Eye (tissue), 1 donor: ENCODE data around the gene ATE1.

Experiments
- DNase-seq: peaks from one replicate; pipeline ENCODE4 v3.0.0-alpha.2; 2015

ATE1 gene

GRCh38 chr10:121865554-121865953 is 62.3 kb downstream of the ATE1 start:
- peak; percentile 39 for DNase-seq

- DNase-seq, result no peak
Observed at GRCh38 chr10:121864653-121865052, 63.2 kb downstream of the ATE1 start.

DNA sequence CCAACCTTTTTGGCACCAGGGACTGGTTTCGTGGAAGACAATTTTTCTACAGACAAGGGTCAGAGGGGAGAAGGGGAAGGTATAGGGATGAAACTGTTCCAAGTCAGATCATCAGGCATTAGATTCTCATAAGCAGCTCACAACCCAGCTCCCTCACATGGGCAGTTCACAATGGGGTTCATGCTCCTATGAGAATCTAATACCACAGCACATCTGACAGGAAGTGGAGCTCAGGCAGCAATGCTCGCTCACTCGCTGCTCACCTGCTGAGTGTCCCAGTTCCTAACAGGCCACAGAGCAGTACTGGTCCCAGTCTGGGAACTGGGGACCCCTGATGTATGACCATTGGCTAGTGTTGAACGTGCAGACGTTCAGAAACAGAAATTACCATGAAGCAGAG is 63.7 kb downstream of the ATE1 start:
- no peak for DNase-seq

DNA sequence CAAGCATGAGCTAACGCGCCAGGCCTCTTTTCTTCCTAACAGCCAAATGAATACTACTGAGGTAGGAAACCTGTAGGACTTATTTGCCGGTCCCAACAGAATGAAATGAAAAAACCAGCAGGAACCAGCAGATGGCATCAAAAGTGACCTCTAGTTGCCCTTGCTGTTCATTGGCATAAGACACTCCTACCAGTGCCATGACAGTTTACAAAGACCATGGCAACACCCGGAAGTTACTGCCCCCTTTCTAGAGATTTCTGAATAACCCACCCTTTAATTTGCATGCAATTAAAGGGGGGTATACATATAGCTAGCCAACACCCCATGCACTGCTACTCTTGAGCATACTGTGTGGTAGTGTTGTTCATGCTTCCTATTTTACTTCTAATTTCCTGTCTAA is 65.2 kb downstream of the ATE1 start:
- DNase-seq, result no peak

- DNase-seq, result no peak
Observed at GRCh38 chr10:121862042-121862441, 65.8 kb downstream of the ATE1 start.

GRCh38 chr10:121860810-121861209 is 67.0 kb downstream of the ATE1 start:
- peak; percentile 83 for DNase-seq

DNA sequence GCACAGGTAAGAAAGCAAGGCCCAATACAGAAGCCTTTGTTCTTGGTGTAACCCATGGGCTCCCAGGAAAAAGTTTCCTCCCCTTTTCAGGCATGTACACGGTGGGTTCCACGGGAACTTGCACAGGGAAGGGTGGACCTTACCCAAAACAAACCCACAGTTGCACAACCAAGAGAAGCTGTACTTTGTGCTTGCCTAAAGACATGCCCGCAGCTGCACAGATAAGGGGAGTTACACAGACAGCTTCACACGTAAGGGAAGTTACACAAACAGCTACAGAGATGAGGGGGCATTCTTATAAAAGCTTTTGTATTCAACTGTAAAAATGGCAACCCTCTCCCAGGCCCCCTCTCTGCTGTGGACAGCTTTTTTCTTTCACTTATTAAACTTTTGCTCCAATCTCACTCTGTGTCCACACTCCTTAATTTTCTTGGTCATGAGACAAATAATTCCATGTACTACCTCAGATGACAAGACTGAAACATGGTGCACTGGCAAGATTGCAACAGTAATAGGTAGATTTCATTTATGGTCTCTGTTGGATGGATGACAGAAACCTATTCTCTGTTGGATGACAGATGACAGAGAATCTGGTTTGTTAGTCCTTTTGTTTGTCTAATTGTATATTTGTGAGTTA is 72.9 kb downstream of the ATE1 start:
- no peak for DNase-seq

DNA sequence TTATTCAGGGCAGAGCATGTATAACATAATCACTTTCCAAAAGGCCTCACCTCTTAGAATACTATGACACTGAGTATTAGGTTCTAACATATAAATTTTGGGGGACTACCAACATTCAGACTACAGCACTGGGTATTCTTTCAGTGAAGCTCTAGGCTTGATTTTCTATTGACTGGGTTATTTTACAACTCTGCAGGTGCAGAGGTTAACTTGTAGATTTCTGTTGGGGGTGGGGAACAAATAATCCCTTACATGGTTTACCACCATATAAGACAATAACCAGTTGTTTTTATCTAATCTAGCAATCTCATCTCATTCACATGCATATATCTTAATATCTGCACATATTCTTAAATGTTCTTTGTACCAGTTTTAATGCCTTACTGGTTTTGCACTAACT is 73.9 kb downstream of the ATE1 start:
- DNase-seq, result no peak

GRCh38 chr10:121851786-121852185 is 76.0 kb downstream of the ATE1 start:
- no peak for DNase-seq

GRCh38 chr10:121848082-121848481 is 79.7 kb downstream of the ATE1 start:
- DNase-seq, result no peak

DNA sequence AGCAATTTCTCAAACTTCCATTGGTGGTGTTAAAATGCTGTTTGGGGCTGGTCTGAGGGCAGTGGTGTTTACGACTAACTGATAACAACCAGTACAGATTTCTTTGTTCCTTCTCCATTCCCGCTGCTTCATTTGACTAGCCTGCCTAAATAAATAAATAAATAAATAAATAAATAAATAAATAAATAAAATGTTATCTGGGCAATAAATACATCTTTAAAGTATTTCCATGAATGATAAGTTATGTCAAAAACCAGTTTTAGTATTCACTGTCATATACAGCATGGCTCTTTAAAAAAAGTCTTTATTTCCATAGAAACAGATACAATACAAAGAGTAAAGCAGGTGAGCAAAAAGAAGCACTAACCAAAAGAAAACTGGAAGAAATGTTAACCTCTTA is 81.3 kb downstream of the ATE1 start:
- no peak for DNase-seq

- DNase-seq, result no peak
Observed at GRCh38 chr10:121845044-121845784, 82.6 kb downstream of the ATE1 start.

GRCh38 chr10:121844537-121844936 is 83.3 kb downstream of the ATE1 start:
- DNase-seq, result no peak

DNA sequence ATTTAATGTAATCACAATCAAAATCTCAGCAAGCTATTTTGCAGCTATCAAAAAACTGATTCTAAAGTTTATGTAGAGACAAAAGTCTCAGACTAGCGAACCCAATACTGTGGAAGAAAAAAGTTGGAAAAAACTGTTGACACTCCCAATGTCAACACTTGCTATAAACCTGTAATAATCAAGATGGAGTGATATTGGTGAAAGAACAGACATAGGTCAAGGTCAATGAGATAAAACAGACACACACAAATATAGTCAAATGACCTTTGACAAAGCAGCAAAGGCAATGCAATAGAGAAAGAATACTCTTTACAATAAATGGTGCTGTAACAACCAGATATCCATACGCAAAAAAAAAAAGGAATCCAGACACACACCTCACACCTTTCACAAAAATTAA is 84.5 kb downstream of the ATE1 start:
- DNase-seq, result no peak

- DNase-seq, result no peak
Observed at GRCh38 chr10:121841862-121842261, 86.0 kb downstream of the ATE1 start.

DNA sequence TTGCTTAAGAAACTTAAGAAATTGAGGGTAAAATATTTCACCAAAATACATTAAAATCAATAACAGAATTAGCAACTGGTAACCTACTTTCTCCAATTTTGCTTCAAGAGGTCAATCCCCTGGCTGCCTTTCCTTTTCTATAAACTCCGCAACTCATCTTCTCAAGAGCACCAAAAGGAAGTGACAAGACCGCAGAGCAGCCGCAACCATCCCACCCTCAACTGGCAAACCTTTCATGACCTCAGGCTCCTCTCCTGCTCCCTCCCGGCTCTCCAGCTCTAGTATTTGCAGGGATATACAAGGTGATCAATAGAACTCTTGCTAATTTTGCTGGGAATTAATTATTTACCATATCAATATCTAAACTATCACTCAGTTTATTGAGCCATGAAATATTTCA is 88.9 kb downstream of the ATE1 start:
- DNase-seq, result peak; percentile 53

- no peak for DNase-seq
Observed at GRCh38 chr10:121838149-121838548, 89.7 kb downstream of the ATE1 start.

DNA sequence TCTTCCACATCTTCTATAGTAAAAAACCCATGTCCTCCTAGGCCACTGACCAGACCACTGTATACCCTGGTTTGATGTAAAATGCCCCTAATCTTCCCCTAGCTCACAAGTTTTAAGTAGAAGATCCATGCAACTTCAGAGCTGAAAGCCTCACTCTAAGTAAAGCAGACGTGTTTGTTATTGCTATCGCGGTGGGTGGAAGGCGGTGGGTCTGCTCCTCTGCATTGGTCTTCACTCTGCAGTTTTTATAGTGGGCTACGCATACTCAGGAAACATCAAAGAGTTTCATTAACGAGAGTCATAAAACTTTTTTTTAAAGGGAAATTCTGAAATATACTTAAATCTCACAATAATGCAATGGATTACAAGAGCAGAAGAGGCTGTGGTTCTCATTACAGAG is 91.7 kb downstream of the ATE1 start:
- DNase-seq, result no peak

GRCh38 chr10:121835376-121835775 is 92.5 kb downstream of the ATE1 start:
- no peak for DNase-seq

DNA sequence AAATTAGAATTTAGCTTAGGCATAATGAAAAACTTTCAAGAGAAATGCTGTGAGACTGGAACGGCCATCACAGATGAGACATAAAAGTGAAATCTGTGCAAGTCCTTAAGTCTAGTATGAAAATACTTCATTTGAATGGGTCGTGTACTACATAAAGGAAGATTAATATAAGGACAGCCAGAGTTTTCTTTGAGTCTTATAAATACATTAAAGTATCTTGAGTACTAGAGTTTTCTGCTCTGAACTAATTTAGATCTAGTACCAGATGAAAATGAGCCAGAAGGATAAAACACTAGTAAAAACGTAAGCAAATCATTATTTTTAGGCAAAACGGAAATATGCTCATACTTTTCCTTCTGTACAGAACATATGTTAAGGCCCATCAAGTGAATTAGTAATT is 93.1 kb downstream of the ATE1 start:
- no peak for DNase-seq

DNA sequence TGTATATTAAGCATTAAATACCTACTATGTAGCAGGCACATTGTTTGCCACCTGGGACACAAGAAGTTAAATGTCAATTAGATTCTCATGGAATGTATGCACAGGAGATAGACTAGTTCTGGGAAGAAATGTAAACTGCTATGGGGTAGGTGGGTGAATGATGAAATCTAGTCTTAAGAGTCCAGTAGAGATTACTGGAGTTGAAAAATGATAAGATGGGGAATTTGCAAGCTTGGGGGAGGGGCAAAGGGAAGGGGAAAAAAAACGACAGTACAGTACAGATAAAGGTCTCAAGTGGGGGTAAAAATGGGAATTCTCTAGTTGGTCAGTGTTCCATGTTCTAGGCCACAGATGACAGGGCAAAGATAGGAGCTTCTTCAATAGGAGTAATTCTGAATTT is 94.4 kb downstream of the ATE1 start:
- no peak for DNase-seq

- no peak for DNase-seq
Observed at GRCh38 chr10:121832647-121833046, 95.2 kb downstream of the ATE1 start.

DNA sequence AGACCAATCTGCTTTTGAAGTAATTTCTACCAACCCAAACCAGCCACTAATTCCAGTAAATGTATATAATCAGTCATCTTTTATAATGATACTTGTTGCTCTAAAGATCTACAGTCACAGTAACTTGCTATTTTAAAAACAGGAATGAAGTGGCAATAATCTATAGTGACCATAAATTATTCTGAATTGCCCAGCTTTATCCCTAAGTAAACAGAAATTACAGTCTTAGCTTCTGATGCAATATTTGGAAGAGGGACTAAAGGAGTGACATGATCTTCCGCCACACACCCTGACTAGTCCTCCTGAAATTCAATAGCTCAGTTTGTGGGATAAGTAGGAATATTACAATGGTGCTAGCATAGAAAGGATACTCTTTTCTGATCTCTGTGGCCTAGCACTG is 96.1 kb downstream of the ATE1 start:
- DNase-seq, result no peak

- DNase-seq, result no peak
Observed at GRCh38 chr10:121831237-121831636, 96.6 kb downstream of the ATE1 start.

- no peak for DNase-seq
Observed at GRCh38 chr10:121830101-121830500, 97.7 kb downstream of the ATE1 start.
